Fibroblast of lung (primary cell): Measurements from ENCODE around the gene POLR3G. TPM values are rescaled to one million over a fixed set of nuclear protein-coding genes. Genes with fewer than 3 reads are reported as not detected.
A peak's percentile ranks its signal among the peaks of the same experiment; 100 is the strongest.

ENCODE experiments used
- DNase-seq, 2 donors: peaks; one replicate each; pipeline versions ENCODE4 v3.0.0 to v3.0.0-alpha.2; 2010; ENCODE audit warnings: low read depth in 2 of 2
- H2AFZ ChIP-seq: 2 replicates; pipeline ENCODE4 v1.5.1; 2012; ENCODE audit warnings: low read length, control low read depth, inconsistent platforms
- H3K27ac ChIP-seq: 2 replicates; pipeline ENCODE4 v1.5.1; 2011; ENCODE audit warnings: low read length, control low read depth; ENCODE audit not compliant: insufficient read depth
- H3K27me3 ChIP-seq: 2 replicates; pipeline ENCODE4 v1.5.1; 2011; ENCODE audit warnings: mild to moderate bottlenecking, low read length; ENCODE audit not compliant: control insufficient read depth, insufficient read depth
- H3K36me3 ChIP-seq: 2 replicates; pipeline ENCODE4 v1.5.1; 2011; ENCODE audit warnings: low read length; ENCODE audit not compliant: control insufficient read depth, insufficient read depth
- H3K4me1 ChIP-seq: 2 replicates; pipeline ENCODE4 v1.5.1; 2011; ENCODE audit warnings: low read length; ENCODE audit not compliant: control insufficient read depth, insufficient read depth; ENCODE audit errors: extremely low read depth
- H3K4me2 ChIP-seq: 2 replicates; pipeline ENCODE4 v1.5.1; 2011; ENCODE audit warnings: low read length, control low read depth; ENCODE audit not compliant: insufficient read depth; ENCODE audit errors: extremely low read depth
- H3K4me3 ChIP-seq, 4 experiments: fragments of 200-600 bp in 1 of 4; sonication (generic) in 1 of 4; replicated peaks in 1 of 4; 2 replicates each; pipeline ENCODE4 v1.5.1; 2011 to 2016; ENCODE audit warnings: low read length in 4 of 4, low read depth in 3 of 4, mild to moderate bottlenecking in 3 of 4, control low read depth in 2 of 4, inconsistent platforms in 1 of 4, mixed read lengths in 1 of 4; ENCODE audit not compliant: insufficient read depth in 1 of 4; ENCODE audit errors: control extremely low read depth in 1 of 4
- H3K79me2 ChIP-seq: 2 replicates; pipeline ENCODE4 v1.5.1; 2012; ENCODE audit warnings: mild to moderate bottlenecking, low read length, inconsistent platforms; ENCODE audit not compliant: control insufficient read depth, insufficient read depth
- H3K9ac ChIP-seq: 2 replicates; pipeline ENCODE4 v1.5.1; 2011; ENCODE audit warnings: mild to moderate bottlenecking, low read length, control low read depth; ENCODE audit not compliant: insufficient read depth
- H3K9me3 ChIP-seq: 2 replicates; pipeline ENCODE4 v1.5.1; 2012; ENCODE audit warnings: low read depth, low read length; ENCODE audit not compliant: control insufficient read depth, insufficient read depth
- H4K20me1 ChIP-seq: 2 replicates; pipeline ENCODE4 v1.5.1; 2011; ENCODE audit warnings: low read length; ENCODE audit not compliant: control insufficient read depth, insufficient read depth; ENCODE audit errors: extremely low read depth
- CTCF ChIP-seq, 2 donors: IDR thresholded peaks in 1 of 2; conservative IDR thresholded peaks in 1 of 2; 1 replicate in 1 of 2; 2 replicates in 1 of 2; pipeline ENCODE4 v1.5.1; 2011 to 2012; ENCODE audit warnings: low read length in 2 of 2, control low read depth in 1 of 2, inconsistent platforms in 1 of 2, low read depth in 1 of 2, mild to moderate bottlenecking in 1 of 2
- EZH2 ChIP-seq: IDR thresholded peaks from 2 replicates; pipeline ENCODE4 v1.5.1; 2012; ENCODE audit warnings: low read length, control low read depth, mild to moderate bottlenecking; ENCODE audit errors: missing control alignments
- polyA plus RNA-seq, 2 donors: library from polyadenylated mRNA; depleted of rRNA in 1 of 2; stranded (reverse) in 1 of 2; unstranded in 1 of 2; fragments of >200 nt; gene quantifications; 2 replicates each; pipeline ENCODE4 v1.2.1, GENCODE V29; 2011 to 2012; ENCODE audit warnings: missing spikeins in 1 of 2
- total RNA-seq: library from RNA; depleted of rRNA; stranded (reverse); fragments of >200 nt; gene quantifications from 2 replicates; pipeline ENCODE4 v1.2.1, GENCODE V29; 2014

POLR3G gene
- total and polyA plus RNA-seq, 2 donors (not counting 1 experiment from before 2014, with no cell fraction given), result 5.6 to 9.1 TPM

- Histone ChIP-seq H3K9ac (no peak overlapping the region), H3K4me2 (no peak overlapping the region), H3K4me3 (no peak overlapping the region), H3K79me2 (no peaks in the 10 kb centered on the region), H3K9me3 (no peaks in the 10 kb centered on the region), H3K27me3 (no peaks in the 10 kb centered on the region), H2AFZ (no peak overlapping the region), H4K20me1 (no peaks in the 10 kb centered on the region), H3K27ac (no peak overlapping the region), H3K4me1 (peaks cover 2% of the 10 kb centered on the region), H3K36me3 (peaks cover 2% of the 10 kb centered on the region)
- DNase-seq, result no peak
- no peak for TF ChIP-seq CTCF (conservative IDR thresholded peaks at IDR 0.05 in 1 of 2, IDR thresholded peaks at IDR 0.05 in 1 of 2; ENCODE audit: low read depth in 1 of 2, low read length in 2 of 2)
Measured at GRCh38 chr5:90514520-90514919, 39.9 kb downstream of the POLR3G start.

- H3K27ac ChIP-seq, result no peak overlapping the region
- no peak overlapping the region for H3K9ac ChIP-seq
- peaks cover 2% of the 10 kb centered on the region for H3K4me1 ChIP-seq
- no peak overlapping the region for H2AFZ ChIP-seq
- H3K79me2 ChIP-seq, result no peaks in the 10 kb centered on the region
- peak in 1 of 2 donors; percentile 71 for DNase-seq
- H3K4me3 ChIP-seq, result no peak overlapping the region
- no peak overlapping the region for H3K4me2 ChIP-seq
- H4K20me1 ChIP-seq, result no peaks in the 10 kb centered on the region
- H3K36me3 ChIP-seq, result peaks cover 4% of the 10 kb centered on the region
- no peaks in the 10 kb centered on the region for H3K27me3 ChIP-seq
- H3K9me3 ChIP-seq, result no peaks in the 10 kb centered on the region
- no peak for TF ChIP-seq EZH2
- TF ChIP-seq CTCF (conservative IDR thresholded peaks at IDR 0.05 in 1 of 2, IDR thresholded peaks at IDR 0.05 in 1 of 2; ENCODE audit: low read depth in 1 of 2, low read length in 2 of 2), result no peak
Measured at GRCh38 chr5:90518661-90519060, 44.0 kb downstream of the POLR3G start.

- Histone ChIP-seq H3K9ac (no peak overlapping the region), H3K27me3 (no peaks in the 10 kb centered on the region), H3K36me3 (peaks cover 4% of the 10 kb centered on the region), H3K27ac (no peak overlapping the region), H3K4me3 (no peak overlapping the region), H3K4me1 (peaks cover 2% of the 10 kb centered on the region), H2AFZ (no peak overlapping the region), H3K9me3 (no peaks in the 10 kb centered on the region), H4K20me1 (no peaks in the 10 kb centered on the region), H3K4me2 (no peak overlapping the region), H3K79me2 (no peaks in the 10 kb centered on the region)
- no peak for TF ChIP-seq EZH2
- TF ChIP-seq CTCF (conservative IDR thresholded peaks at IDR 0.05 in 1 of 2, IDR thresholded peaks at IDR 0.05 in 1 of 2; ENCODE audit: low read depth in 1 of 2, low read length in 2 of 2), result no peak
- DNase-seq, result no peak
Measured at GRCh38 chr5:90519081-90519480, 44.4 kb downstream of the POLR3G start.
